ENCODE measurements around the gene PPM1J.

- TF ChIP-seq, protein P1, sequence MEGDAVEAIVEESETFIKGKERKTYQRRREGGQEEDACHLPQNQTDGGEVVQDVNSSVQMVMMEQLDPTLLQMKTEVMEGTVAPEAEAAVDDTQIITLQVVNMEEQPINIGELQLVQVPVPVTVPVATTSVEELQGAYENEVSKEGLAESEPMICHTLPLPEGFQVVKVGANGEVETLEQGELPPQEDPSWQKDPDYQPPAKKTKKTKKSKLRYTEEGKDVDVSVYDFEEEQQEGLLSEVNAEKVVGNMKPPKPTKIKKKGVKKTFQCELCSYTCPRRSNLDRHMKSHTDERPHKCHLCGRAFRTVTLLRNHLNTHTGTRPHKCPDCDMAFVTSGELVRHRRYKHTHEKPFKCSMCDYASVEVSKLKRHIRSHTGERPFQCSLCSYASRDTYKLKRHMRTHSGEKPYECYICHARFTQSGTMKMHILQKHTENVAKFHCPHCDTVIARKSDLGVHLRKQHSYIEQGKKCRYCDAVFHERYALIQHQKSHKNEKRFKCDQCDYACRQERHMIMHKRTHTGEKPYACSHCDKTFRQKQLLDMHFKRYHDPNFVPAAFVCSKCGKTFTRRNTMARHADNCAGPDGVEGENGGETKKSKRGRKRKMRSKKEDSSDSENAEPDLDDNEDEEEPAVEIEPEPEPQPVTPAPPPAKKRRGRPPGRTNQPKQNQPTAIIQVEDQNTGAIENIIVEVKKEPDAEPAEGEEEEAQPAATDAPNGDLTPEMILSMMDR (IDR thresholded peaks at IDR 0.05; ENCODE audit: low read length): peak; percentile 81
- TF ChIP-seq EZH2 (IDR thresholded peaks at IDR 0.05; ENCODE audit: borderline replicate concordance, low read length): no peak
These were observed 7.7 kb downstream of the PPM1J start for GRCh38 chr1:112707221-112708001.
